ENCODE measurements around the gene SMG6.

Gene SMG6

DNA sequence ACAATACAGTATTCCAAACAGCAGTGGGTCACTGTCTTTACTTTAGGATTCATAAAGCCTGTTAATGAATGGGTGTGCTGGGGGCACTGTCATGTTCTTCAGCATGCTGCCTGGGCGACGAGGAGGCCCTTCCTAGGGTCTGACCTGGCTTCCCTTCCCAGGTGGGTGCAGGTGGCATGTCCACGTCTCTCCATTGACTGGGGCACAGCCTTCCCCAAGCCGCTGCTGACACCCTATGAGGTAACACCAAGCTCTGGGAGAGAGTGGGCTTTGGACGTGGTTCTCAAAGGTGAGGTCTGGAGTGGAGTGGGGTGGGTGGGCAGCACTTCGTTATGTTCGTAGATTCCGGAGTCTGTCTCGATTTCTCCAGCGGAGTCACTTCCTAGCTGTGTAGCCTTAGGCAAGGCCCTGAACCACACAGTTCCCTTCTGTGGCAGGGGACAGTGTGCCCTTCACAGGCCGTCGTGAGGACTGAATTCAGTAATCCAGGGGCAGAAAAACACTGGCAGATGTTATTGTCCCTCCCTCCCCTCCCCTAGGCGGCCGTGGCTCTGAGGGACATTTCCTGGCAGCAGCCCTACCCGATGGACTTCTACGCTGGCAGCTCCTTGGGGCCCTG lies 262.5 kb downstream of the SMG6 start:
- DNase-seq = peak; percentile 37

DNA sequence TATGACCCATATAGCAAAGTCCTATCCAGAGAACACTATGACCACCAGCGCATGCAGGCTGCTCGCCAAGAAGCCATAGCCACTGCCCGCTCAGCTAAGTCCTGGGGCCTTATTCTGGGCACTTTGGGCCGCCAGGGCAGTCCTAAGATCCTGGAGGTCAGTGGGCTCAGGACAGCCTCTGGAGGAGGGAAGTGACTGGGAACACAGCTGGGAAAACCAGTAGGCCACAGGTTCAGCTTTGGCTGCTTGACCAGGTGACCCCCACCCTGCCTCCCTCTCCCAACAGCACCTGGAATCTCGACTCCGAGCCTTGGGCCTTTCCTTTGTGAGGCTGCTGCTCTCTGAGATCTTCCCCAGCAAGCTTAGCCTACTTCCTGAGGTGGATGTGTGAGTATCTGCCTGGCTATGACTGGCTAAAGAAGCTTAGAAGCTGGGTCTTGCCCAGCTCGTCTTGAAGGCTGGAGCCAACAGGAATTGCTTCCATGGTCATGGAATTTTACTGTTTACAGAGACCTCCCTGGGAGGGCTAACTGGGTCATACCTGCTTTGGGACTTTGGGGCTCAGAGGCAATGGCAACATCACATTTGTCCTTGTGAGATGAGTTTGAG lies 263.3 kb downstream of the SMG6 start:
- DNase-seq = no peak

GRCh38 chr17:2037155-2037554 lies 266.4 kb downstream of the SMG6 start:
- no peak for DNase-seq

GRCh38 chr17:2035541-2036488 lies 267.8 kb downstream of the SMG6 start:
- no peak for DNase-seq

DNA sequence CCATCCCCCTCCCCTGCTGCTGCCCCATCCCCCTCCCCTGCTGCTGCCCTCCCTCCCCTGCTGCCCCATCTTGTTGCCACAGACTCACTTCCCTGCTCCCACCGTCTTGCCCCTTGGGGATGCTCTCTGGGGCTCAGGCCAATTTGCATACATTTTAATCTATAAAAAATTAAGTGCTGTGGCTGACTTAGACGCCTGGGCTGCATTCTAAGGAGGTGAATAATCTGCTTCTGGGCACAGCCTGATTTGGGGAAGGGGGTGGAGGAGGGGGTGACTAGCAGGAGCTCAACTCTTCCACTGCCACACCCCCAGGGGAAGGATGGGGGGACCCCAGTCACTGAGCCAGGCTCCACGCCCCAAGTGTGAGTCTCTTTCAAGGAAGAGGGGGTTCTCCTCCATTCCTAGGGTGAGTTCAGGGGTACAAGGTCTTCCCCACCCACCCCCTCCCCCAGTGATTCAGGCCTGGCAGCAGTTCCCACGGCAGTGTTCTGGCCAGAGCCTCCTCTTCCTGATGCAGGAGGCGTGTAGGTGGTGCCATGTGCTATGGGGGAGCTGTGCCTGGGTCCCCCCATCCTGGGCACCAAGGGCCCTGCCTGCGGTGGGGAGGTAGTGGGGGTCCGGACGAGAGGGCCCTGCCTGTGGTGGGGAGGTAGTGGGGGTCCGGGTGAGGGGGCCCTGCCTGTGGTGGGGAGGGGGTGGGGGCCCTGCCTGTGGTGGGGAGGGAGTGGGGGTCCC lies 268.6 kb downstream of the SMG6 start:
- DNase-seq = no peak

- DNase-seq = no peak
These were observed 269.4 kb downstream of the SMG6 start for GRCh38 chr17:2034157-2034556.

DNA sequence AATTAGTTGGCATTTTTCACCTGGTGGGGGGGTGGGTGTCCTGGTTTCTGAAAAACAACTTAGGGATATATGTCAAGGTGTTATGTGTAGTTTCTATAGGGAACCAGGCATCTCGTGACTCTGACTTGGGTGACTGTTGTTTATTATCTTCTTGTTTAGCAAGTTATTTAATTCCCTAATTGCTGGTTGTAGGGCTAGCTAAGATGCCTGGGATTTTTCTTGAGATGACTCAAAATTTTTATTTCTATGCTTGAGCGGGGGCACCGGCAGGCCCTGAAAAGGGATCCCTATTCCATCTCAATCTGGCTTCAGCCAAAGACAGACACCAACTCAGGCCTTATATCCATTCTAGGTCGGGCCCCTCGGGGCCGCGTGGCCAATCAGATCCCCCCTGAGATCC lies 270.4 kb downstream of the SMG6 start:
- DNase-seq = no peak

GRCh38 chr17:2030779-2031163 lies 272.8 kb downstream of the SMG6 start:
- DNase-seq = no peak

GRCh38 chr17:2029911-2030778 lies 273.4 kb downstream of the SMG6 start, which contains the start of gene DPH1:
Gene DPH1 (plus strand): TSS chr17:2030153. CDS start chr17:2030170, 17 bp downstream.
- peak; percentile 46 for DNase-seq

GRCh38 chr17:2028737-2029136 lies 274.8 kb downstream of the SMG6 start:
- DNase-seq = no peak

DNA sequence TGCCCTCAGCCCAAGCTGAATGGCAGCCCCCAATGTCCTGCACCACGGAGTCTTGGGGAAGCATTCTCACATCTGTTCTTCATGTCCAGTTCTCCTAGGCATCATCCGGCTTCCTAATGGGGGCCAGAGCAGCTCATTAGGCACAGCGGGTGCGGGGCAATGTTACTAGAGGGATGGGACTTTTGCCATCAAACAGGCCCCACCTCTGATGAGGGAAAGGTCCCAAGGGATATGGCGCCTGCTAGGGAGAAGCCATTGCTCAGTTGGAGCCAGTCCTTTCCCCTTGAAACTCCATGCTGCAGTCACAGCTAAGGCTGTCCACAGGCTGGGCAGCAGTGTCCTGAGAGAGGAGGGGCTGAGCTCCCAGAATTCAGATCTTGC lies 275.4 kb downstream of the SMG6 start:
- no peak for DNase-seq

GRCh38 chr17:2027528-2028233 lies 275.9 kb downstream of the SMG6 start:
- no peak for DNase-seq

DNA sequence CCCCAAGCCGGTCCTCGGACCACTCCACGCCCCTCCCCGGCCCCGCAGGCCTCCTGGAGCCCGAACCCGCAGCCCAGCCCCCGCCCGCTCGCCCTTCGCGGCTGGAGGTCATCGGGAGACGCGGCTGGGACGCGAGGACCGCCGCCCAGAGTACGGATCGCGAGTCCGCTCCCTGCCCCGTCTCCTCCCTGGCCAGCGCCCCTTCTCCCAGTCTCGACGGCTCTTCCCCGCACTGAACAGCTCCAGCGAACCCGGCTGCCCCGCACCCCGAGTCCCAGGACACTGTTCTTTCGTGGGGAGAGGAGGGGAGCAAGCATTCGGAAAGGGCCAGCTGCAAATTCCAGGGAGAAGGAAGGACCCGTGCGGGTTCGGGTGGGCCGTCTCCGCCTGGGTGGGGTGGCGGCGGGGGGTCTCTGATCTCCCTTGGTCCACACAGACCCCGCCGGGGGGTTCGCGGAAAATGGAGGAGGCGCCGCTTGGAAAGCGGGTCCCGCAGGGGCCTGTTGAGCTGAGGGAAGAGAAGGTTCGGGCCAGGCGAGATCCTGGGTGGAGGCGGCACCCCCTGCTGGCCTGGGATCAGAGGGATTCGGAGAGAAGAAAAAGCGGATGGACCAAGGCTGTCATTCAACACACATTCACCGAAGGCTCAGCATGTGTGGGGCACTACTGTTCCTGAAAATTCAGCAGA lies 277.8 kb downstream of the SMG6 start:
- peak; percentile 12 for DNase-seq

GRCh38 chr17:2025220-2025621 lies 278.4 kb downstream of the SMG6 start, which contains the start of gene RTN4RL1:
Gene RTN4RL1 (minus strand): TSS chr17:2025334. CDS start chr17:2024865, 469 bp downstream.
- no peak for DNase-seq

DNA sequence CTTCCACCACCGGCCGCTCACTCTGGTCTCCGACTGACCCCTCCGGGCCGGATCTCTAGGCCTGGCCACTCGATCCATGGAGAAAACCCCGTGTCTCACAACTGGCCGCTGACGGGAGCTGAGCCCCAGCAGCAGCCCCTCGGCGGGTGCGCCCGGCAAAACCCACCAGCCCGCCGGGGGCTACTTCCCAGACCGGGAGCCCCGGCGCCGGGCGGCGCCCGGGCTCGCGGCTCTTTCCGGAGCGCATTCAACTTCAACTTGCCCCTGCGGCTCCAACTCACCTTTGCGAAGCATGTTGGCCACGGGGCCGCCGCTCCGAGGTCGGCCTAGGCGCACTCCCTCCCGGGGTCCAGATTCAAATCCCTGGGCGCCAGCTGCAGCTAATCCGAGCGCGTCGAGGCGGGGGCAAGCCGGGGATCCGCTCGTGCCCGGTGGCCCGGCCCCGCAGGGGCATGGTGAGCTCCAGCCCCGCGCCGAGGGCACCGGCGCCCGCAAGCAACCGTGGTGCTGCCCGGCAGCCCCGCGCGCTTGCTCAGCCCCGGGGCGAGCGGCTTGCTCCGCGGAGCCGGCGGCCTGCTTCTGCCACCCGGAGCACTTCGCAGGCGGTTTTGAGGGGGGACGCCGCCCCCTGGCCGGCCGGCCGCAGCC lies 278.9 kb downstream of the SMG6 start:
- DNase-seq = no peak

- peak; percentile 41 for DNase-seq
These were observed 279.7 kb downstream of the SMG6 start for GRCh38 chr17:2023692-2024571.

- DNase-seq = no peak
These were observed 280.3 kb downstream of the SMG6 start for GRCh38 chr17:2023256-2023655.

DNA sequence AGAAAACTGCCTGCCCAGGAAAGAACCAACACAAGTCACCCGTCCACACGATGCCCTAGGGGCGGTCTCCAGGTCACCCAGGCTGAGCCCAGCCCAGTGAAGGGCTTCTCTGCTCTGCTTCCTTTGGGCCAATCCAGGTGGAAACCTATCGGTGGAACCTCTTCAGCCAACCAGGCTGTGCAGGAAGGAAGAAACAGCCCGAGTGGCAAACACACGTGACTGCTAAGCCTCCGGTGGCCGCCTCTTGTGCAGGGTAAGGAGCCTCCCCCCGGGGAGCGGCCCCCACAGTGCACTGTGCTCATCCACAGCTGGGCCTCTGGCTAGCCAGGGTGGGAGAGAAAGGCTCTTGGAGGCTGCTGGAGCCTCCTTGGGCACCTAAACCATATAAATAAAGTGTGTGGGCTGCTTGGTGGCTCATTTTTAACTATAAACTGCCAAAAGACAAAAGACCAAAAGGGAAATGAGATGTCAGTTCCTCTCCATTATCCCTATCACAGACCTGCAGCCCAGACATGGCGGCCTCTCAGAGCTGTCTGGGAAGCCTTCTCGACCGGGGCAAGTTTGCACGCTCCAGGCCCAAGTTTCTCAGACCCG lies 280.8 kb downstream of the SMG6 start:
- DNase-seq = no peak

GRCh38 chr17:2020721-2021120 lies 282.9 kb downstream of the SMG6 start:
- no peak for DNase-seq
